ENCODE measurements around the gene C19orf33.

Gene C19orf33

DNA sequence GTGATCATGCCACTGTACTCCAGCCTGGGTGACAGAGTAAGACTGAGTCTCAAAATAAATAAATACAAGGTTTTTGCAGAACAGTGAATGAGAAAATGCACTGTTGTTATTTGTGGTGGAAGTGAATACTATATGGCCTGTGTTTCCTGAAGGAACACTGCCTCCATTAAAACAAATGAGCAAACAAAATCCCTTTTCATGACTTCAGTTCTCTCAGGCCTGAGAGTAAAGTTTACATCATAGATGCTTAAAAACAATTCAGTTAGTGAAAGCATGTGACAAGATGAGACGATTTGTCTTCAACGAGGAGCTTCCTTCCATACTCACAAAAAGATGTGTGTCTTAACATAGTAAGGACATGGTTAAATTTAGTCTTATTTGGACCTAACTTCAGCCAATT lies 25.3 kb upstream of the C19orf33 start:
- no peak for DNase-seq (ENCODE audit: extremely low read depth in 1 of 2, low read depth in 1 of 2)

DNA sequence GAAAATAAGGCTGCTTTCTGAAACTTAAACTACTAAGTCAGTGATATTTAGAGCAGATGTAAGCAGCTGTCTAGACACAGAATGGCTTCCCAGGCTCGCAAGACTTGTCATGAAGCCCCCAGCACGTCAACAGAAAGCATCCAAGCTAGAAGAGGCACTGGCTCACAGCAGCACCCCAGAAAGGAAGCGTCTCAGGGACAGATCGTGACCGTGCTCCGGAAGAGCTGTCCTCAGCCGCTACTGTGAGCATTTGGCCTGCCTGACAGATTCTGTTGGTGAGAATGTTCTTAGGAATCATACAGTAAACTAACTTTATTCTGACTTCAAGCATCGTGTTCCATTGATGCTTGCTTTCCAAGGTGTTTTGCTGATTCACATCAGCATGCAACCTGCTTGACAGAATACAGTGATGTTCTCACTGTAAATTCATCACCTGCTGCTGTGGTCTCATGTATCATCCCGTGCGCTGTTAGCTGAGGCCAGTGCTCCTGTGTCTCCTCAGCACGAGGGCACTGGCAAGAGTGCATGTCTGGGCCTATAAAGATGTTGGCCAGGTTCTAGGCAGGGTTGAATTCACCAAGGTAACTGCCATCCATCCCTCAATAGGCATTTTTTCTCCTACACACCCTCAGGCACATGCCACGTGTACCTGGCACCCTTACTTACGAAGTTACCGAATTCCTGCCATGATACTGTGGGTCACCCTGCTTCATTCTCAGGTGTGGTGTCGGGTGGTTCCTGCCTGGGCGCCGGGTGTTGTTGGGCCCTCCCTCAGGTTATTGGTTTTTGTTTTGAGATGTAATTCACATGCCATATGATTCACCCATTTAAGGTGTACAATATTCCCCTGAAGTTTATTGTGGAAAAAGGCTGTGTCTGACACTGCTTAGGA lies 23.8 kb upstream of the C19orf33 start:
- DNase-seq (ENCODE audit: extremely low read depth in 1 of 2, low read depth in 1 of 2) = no peak

DNA sequence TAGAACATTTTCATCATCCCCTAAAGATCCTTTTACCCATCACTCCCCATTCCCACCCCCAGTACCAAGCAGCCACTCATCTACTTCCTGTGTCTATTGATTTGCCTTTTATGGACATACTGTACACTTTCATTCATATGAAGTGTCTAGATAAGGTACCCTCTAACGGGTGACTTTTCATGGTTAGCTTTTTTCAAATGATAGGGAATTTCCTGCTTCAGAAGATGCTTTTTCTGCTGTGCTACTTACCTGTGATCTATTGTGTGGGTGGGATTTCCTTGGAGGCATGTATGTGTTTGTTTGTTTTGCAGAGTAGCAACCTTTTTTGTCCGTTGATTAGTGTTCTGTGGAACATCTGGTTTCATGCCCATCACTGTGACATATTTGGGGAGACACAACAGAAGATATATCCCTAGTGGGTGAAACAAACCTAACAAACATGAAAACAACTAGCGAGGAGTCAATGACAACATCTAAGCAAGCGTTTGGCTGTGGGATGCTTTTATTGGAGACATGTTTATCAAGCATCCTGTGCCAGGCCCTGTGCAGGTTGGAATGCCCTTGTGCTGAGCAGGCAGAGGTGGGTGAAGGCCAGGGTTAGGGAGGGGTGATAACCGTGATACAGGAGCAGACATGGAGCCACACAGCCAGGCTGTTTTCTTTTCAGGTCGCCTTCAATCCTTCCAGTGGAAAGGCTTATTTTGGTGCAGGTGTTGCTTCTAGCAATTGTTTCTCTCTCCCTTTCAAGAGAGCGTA lies 22.1 kb upstream of the C19orf33 start:
- no peak for DNase-seq (ENCODE audit: extremely low read depth in 1 of 2, low read depth in 1 of 2)

DNA sequence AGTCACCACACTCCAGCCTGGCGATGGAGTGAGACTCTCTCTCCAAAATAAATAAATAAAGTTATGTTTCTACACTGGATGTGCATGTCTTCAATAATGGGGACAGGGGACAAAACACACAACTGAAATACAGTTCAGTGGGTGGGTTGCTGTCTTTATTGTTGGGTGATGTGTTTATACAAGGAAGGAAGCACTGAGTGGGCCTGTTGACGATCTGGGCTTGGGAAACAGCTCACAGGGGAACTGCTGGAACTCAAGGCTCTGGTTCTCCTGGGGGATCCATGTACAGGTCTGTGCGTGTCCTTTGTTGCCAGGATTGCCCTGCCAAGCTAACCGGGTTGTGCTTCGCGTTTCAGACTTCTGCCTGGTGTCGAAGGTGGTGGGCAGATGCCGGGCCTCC lies 20.8 kb upstream of the C19orf33 start:
- DNase-seq (ENCODE audit: extremely low read depth in 1 of 2, low read depth in 1 of 2) = no peak

DNA sequence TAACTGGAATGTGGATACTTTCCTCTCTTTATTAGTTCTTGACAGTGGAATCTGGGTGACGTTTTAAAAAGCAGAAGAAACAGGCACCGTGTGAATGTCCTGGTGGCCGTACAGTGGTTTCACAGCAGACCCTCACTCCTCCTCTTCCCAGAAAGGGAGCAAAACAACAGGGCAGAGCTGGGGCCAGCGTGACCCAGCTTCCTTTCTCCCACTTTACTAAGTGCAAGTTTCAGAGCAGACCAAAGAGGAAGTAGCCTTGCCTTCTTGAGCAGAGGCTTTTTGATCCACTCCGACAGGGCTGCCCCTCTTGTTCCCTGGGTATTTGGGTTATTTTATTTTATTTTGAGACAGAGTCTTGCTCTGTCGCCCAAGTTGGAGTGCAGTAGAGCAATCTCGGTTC lies 19.6 kb upstream of the C19orf33 start:
- no peak for DNase-seq (ENCODE audit: extremely low read depth in 1 of 2, low read depth in 1 of 2)

DNA sequence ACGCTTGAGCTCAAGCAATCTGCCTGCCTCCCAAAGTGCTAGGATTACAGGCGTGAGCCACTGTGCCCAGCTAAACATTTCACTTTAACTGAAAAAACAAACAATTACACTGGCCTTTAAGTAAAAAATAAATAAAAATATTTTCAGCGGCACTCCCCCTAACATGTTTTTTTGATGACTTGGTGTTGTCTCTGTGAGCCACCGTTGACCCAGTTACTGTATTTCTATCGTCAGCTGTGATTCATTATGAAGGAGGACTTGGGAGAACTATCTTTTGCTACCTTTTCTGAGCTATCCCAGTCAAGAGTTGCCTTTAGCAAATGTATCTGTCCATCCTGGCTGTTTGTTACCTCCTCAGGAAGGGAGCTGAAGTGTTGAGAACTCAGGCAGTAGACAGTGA lies 18.5 kb upstream of the C19orf33 start:
- DNase-seq (ENCODE audit: extremely low read depth in 1 of 2, low read depth in 1 of 2) = no peak

DNA sequence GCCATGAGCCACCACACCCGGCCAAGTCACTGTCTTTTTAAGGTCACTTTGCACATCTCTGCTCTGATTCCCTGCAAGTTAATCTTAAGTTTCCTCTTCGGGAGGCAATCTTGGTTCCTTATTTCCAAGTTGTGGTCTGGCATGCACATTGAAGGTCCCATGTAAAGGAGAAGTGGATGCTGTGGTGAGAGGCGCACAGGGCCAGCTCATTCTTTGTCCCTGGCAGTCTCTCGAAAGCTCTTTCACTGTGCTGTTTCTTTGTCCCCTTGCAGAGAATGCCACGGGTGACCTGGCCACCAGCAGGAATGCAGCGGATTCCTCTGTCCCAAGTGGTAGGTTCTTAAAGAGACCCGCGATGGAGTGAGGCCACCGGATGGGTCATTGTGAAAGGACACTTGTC lies 16.4 kb upstream of the C19orf33 start:
- DNase-seq (ENCODE audit: extremely low read depth in 1 of 2, low read depth in 1 of 2) = no peak

DNA sequence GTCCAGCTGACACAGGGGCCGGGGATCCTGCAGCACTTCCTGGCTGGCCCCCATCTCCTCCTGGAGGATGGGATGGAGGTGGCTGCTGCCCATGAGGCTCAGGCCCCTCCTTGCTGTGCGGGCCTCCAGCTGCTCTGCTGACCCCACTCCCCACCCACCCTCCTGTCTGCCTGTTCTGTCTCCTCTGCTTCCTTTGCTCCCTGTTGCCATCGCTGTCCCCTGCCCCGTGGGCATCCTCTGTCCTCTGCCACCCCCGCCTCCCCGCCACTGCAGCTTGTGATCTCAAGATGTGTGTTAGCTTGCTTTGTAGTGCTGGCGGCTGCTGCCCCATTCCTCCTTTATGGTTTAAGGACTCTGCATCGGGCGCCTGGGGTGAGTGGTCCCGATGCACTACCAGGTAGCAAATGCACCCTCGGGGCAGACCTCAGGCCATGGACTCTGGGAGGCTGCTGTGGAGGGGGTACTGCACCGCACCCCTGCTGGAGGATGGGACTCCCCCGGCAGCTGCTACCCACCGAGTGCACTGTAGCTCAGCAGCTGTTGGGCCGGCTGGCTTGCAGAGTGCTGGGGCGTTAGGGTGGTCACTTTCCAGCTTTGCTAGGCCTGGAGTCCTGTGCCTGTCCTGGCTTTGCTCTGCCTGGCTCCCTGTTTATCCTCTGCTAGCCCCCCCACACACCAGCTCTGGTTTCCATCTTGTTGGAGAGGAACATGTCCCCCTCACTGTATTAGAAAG lies 15.8 kb upstream of the C19orf33 start:
- no peak for DNase-seq (ENCODE audit: extremely low read depth in 1 of 2, low read depth in 1 of 2)

DNA sequence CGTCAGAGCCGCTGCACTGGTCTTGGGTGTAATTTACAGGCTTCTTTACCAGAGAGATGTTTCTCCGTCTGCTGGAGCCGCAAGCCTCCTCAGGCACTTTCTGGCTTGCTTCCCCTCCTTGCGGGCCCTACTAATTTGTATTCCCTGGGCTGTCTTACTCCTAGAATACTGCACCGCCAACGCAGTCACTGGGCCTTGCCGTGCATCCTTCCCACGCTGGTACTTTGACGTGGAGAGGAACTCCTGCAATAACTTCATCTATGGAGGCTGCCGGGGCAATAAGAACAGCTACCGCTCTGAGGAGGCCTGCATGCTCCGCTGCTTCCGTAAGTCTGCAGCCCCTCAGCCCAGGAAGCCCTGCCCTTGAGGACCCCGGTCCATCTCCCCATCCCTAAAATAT lies 14.1 kb upstream of the C19orf33 start:
- DNase-seq (ENCODE audit: extremely low read depth in 1 of 2, low read depth in 1 of 2) = no peak

DNA sequence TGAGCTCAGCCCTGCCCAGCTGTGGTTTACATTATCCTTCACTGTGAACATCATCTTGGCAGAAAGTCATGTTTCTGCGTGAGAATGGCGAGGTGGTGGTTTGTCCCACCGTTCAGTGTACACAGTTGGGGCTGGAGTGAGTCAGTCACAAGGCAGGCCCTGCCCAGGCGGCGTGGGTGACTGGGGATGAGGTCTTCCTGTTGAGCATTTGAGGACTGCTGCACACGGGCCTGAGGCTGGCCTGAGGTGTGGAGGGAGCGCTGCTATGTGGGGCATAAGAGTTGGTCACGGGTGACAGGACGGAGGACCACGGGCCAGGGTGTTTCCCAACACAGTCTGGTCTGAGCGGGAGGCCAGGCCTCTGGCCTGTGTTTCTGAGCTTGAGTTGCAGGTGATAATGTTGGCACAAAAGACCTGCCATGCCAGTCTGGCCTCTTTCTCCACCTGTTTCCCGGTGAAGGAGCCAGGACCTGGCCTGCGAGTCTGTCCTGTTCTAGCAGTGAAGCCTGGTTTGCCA lies 13.4 kb upstream of the C19orf33 start:
- DNase-seq (ENCODE audit: extremely low read depth in 1 of 2, low read depth in 1 of 2) = no peak

DNA sequence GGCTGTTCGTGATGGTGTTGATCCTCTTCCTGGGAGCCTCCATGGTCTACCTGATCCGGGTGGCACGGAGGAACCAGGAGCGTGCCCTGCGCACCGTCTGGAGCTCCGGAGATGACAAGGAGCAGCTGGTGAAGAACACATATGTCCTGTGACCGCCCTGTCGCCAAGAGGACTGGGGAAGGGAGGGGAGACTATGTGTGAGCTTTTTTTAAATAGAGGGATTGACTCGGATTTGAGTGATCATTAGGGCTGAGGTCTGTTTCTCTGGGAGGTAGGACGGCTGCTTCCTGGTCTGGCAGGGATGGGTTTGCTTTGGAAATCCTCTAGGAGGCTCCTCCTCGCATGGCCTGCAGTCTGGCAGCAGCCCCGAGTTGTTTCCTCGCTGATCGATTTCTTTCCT lies 12.2 kb upstream of the C19orf33 start:
- DNase-seq (ENCODE audit: extremely low read depth in 1 of 2, low read depth in 1 of 2) = no peak

DNA sequence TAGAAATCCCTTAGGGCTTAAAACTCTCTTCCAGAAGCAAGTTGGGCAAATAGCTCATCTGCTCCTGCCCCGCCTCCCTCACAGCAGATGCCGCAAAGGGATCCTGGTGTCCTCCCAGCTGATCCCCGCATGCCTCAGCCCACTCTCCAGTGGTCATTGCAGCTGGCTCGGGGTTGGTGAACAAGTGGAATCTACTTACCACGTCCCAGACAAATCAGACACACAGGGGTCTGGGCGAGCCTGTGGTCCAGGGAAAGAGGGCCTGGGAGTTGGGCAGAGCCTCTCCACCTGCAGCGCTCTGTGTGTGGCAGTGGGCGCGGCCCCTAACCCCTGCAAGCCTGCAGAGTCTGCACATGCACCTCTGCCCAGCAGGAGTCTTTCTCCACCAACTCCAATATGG lies 10.8 kb upstream of the C19orf33 start:
- DNase-seq (ENCODE audit: extremely low read depth in 1 of 2, low read depth in 1 of 2) = no peak

DNA sequence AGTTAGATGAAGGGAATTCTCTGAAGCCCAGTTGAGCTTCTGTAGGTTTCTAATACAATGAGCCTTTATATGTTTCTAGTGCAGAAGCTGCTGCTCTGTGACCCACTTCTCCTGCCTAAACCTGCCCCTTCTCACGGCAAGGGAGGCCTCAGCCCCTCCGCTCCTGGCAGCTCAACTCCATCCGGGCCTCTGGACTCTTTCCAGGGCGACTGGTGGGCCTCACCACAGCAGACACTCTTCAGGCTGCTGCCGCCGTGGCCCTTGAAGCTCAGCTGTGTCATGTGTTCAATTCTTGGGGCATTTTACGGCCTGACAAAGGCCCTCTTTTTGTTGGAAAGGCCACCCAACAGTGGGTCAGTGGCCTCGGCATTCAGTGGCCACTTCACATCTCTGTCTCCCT lies 10.0 kb upstream of the C19orf33 start:
- no peak for DNase-seq (ENCODE audit: extremely low read depth in 1 of 2, low read depth in 1 of 2)

DNA sequence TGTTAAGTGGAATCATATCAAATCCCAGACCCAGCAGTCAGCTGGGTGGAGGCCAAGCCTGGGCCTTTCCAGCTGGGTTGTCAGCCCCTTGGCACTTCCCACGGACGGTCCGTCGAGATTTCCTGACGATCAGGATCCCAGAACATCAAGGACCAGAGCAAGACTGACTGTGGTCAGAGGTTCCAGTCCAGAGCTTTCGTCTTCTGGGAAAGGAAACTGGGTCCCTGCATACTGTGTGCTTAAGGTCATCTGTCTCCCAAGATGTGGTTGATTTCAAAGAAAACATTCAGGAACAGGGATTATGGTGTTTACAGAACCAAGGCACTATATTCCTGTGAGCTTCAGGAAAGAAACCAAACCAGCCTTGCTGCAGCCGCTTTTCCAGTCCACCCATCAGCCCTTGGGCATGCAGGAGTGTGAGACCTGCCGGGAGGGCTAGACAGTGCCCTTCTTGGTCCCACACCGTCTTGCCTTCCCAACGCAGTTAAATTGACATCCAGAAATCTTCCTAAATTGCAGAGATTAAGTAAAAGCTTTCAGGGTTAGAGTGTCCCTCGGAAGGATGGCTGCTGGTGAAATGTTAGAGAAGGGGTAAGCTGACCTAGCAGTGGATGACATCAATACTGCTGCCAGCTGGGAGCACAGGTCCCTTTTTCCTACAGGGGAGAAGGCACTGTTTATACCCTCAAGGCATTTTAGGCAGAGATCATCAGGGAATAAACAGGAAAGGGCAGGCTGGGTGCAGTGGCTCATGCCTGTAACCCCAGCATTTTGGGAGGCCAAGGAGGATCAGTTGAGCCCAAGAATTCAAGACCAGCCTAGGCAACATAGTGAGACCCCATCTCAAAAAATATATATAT lies 5.0 kb upstream of the C19orf33 start:
- no peak for DNase-seq (ENCODE audit: extremely low read depth in 1 of 2, low read depth in 1 of 2)

DNA sequence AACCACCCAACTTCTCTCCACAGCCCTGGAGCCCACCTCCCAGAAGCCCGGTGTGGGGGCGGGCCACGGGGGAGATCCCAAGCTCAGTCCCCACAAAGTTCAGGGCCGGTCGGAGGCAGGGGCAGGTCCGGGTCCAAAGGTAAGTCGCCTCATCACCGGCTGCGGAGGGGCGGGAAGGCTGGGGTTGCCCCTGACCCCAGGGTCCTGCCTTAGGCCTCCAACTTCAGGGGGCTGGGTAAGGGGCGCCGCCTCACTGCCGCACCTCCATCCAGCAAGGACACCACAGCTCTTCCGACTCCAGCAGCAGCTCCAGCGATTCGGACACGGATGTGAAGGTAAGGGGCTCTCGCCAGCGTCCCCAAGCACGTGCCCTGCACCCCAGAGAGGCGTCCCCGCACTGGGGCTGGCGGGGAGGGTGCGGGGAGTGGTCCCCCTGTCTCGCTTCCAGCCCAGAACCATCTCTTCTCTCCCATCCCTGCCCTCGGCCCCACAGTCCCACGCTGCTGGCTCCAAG lies 358 bp downstream of the C19orf33 start:
- no peak for DNase-seq (ENCODE audit: extremely low read depth in 1 of 2, low read depth in 1 of 2)

DNA sequence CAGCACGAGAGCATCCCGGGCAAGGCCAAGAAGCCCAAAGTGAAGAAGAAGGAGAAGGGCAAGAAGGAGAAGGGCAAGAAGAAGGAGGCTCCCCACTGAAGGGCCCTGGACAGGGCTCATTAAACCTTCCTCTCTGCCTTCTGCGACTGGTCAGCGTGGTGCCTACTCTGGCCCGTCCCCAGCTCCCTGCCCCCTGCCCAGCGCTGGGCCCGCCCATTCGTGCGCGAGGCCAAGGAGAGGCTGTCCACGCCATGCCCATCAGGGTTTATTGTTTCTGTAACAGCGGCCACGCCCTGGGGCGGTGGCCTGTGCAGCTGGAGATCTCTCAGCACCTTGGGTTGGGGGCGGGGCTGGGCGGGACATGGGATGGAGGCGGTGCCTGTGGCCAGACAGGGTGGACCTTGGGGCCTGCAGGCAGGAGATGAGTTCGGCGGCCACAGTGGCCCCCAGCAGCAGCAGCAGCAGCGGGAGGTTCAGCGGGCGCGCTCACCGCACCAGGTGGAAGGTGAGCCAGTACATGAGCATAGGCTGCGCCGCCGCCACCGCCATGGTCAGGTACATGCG lies 897 bp downstream of the C19orf33 start:
- no peak for DNase-seq (ENCODE audit: extremely low read depth in 1 of 2, low read depth in 1 of 2)

DNA sequence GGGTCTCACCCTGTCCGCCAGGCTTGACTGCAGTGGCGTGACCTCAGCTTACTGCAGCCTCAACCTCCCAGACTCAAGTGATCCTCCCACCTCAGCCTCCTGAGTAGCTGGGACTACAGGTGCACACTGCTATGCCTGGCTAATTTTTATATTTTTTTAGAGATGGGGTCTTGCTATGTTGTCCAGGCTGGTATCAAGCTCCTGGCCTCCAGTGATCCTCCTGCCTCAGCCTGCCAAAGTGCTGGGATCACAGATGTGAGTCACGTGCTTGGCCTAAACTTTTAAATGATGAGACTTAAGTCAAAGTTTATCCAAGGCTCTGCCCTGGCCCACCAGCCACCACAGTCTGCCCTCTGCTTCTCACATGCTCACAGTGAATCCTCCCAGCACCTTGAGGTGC lies 2.2 kb downstream of the C19orf33 start:
- DNase-seq (ENCODE audit: extremely low read depth in 1 of 2, low read depth in 1 of 2) = no peak

DNA sequence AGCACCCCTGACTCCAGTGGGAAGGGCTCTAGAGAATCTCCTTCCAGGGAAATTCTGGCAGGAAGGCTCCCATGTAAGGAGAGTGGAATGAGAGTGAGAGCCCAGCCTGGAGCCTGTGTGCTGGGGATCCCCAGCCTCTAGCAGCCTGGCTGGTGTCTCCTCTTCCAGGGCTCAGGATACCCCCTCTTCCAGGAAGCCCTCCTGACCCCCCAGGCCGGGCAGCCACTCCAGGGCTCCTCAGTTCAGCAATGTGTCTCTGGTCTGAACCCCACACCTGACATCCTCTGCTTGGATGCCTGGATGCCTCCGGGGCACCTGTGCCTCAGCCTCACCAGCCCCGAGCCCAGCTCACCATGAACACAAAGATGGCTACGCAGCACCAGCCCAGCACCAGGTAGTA lies 3.0 kb downstream of the C19orf33 start:
- no peak for DNase-seq (ENCODE audit: extremely low read depth in 1 of 2, low read depth in 1 of 2)

DNA sequence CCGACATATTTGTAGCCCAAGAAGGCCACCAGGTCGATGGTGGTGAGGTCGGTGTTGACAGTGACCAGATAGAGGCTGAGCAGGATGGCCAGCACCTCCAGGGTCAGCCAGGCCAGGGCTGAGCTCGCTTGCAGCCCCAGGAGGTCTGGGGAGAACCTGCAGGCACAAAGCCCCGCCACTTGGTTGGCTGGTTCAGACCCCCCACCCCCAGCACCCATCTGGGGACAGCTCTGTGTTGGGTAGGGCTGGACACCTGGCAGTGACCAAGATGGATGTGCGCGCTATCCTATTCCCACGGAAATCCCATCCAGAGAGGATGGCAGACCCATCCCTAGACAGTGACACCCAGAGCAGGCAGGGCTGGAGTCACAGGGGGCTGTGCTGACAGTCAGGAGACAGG lies 3.5 kb downstream of the C19orf33 start:
- DNase-seq (ENCODE audit: extremely low read depth in 1 of 2, low read depth in 1 of 2) = no peak

Measured in activated CD8-positive, alpha-beta memory T cell treated with anti-CD3 and anti-CD28 coated beads for 1 hour (primary cell).